Subcutaneous abdominal adipose tissue (tissue), 5 donors: ENCODE data around the gene DUSP7.

Experiments used
- H3K27ac ChIP-seq: one replicate; pipeline ENCODE4 v1.7.0; 2013; ENCODE audit warnings: low read depth, mild to moderate bottlenecking, inconsistent platforms, low read length, moderate library complexity
- H3K27me3 ChIP-seq, 5 donors: one replicate each; pipeline ENCODE4 v1.7.0; 2013; ENCODE audit warnings: low read length in 5 of 5, inconsistent platforms in 1 of 5; ENCODE audit not compliant: control insufficient read depth in 5 of 5, insufficient read depth in 4 of 5
- H3K36me3 ChIP-seq, 5 donors: one replicate each; pipeline ENCODE4 v1.7.0; 2013; ENCODE audit warnings: low read length in 5 of 5; ENCODE audit not compliant: control insufficient read depth in 5 of 5, insufficient read depth in 5 of 5
- H3K4me1 ChIP-seq, 5 donors: one replicate each; pipeline ENCODE4 v1.7.0; 2013; ENCODE audit warnings: low read length in 5 of 5, mild to moderate bottlenecking in 3 of 5, moderate library complexity in 1 of 5; ENCODE audit not compliant: control insufficient read depth in 5 of 5, insufficient read depth in 5 of 5
- H3K4me3 ChIP-seq, 5 donors: one replicate each; pipeline ENCODE4 v1.7.0; 2013; ENCODE audit warnings: low read length in 5 of 5, low read depth in 1 of 5
- H3K9ac ChIP-seq, 5 donors: one replicate each; pipeline ENCODE4 v1.7.0; 2013; ENCODE audit warnings: low read length in 5 of 5, mild to moderate bottlenecking in 4 of 5, moderate library complexity in 3 of 5
- H3K9me3 ChIP-seq, 5 donors: one replicate each; pipeline ENCODE4 v1.7.0; 2013; ENCODE audit warnings: low read length in 5 of 5; ENCODE audit not compliant: control insufficient read depth in 5 of 5
- donor health status: healthy.
- donor health status: healthy.
- donor health status: healthy.
- donor health status: healthy.
- donor health status: healthy.

Gene DUSP7

DNA sequence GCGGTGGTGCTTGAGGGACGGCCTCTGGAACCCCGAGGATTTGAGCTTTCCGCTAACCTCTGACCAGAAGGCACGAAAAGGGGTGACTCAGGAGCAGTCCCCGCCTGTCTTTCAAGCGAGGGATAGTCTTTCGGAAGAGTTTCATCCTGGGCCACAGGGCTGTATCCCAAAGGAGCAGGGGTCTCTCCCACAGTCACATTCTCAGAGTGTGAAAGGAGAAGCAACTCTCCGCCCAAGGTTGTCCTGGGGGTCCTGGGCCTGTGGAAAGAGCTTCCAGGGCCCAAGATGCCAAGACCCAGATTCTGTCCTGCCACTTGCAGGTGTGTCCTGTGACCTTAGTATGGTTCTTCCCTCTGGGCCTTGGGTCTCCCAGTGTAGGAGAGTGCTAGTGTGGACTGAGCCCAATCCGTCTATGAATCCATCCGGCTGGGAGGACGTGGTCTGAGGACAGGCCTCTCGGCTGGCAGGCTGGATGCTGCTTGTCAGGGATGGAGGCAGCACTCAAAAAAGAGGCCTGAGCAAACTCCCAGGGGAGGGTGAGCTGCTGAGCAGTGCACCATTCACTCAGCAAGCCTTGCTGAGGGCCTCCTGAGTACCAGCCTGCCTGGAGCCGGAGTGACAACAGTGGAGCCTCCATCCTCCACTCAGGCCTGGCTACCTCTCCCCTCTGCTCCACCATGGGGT, 1.6 kb upstream of the DUSP7 start:
- H3K4me1 ChIP-seq, result peaks cover 10 to 54% (median 42%) of the 10 kb centered on the region in 5 donors
- H3K36me3 ChIP-seq, result peaks cover 0 to 14% (median 8%) of the 10 kb centered on the region in 5 donors
- H3K9ac ChIP-seq, result peak overlapping the region in 3 of 5 donors; percentile 47 to 70 (median 59)
- H3K4me3 ChIP-seq, result peak overlapping the region; percentile 51 to 75 (median 70)
- no peaks in the 10 kb centered on the region for H3K27me3 ChIP-seq
- no peak overlapping the region for H3K27ac ChIP-seq
- no peaks in the 10 kb centered on the region for H3K9me3 ChIP-seq

GRCh38 chr3:52056968-52057811, 819 bp upstream of the DUSP7 start:
- Histone ChIP-seq H3K27me3 (no peaks in the 10 kb centered on the region), H3K36me3 (peaks cover 0 to 14% (median 8%) of the 10 kb centered on the region in 5 donors), H3K4me3 (peak overlapping the region; percentile 70 to 90 (median 76)), H3K27ac (peak overlapping the region; percentile 76), H3K9me3 (no peaks in the 10 kb centered on the region), H3K4me1 (peaks cover 15 to 55% (median 50%) of the 10 kb centered on the region in 5 donors), H3K9ac (peak overlapping the region in 4 of 5 donors; percentile 47 to 80 (median 70))

DNA sequence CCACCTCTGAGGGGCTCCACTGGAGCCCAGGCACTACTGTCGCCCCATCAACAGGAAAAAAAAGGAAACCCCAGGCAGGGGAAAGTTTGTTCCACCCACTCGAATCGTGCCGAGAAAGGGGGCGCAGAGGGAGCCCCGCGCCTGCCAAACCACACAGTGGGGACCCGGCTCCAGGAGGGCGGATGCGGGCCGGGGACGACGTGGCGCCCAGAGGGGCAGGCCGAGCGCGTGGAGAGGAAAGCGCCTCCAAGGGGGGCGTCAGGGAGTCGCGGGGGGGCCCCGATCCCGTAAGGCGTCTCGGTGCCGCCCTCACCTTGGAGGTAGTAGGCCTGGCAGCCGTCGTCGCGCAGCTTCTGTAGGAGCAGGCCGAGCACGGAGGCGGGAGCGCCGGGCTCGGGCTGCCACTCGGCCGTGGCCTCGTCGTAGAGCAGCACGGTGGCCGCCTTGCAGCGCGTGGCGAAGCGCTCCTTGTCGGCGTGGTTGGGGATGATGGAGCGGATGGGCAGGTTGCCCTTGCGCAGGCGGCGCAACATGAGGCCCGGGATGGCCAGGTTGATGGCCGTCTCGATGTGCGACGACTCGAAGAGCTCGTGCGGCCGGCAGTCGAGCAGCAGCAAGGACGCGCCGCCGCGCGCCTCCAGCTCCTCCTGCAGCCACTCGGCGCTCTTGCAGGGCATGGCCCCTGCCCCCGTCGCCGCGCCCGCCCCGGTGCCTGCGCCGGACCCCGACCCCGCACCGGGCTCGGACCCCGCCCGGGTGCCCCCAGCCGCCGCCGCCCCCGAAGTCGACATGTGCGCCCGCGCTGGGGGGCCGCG, 627 bp downstream of the DUSP7 start:
- H3K27ac ChIP-seq, result peak overlapping the region; percentile 46

DNA sequence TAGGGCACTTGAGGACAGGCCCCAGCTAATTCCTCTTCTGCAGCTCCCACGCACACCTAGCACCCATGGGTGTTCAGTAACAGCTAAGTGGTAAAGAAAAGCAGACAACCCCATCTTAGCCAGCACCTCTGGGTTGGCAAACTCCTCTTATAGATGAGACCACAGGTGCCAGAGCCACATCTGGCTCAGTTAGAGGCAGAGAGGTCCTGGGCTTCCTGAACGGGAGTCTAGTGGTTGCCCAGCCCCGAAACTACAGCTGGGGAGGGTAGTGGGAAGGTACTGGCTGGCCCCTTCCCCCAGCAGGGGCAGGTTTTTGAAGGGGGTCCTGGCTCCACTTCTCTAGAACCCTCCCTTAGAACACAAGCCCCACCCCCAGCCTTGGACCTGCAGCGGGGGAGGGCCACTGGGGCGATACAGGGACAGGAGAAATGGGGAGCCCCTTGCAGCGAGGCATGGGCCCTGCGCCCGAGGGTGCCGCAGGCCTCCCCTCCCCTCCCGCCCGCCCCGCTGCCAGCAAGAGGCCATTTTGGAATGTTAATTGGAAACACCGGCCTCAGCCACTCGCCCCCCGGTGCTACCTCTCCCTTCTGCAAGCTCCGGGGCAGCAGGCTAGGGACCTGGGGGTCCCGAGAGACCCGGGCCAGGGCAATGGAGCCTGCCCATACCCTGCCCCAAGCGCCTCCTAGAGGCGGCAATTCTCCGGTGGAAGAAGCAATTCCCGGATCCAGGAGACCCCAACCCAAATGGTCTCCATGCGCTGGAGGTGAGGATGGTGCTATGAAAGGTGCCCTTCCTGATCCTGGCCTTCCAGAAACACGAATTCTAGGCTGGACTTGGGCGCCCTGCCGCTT, 1.5 kb downstream of the DUSP7 start:
- H3K9me3 ChIP-seq, result no peaks in the 10 kb centered on the region
- peak overlapping the region; percentile 8 to 90 (median 82) for H3K9ac ChIP-seq
- H3K27me3 ChIP-seq, result no peaks in the 10 kb centered on the region
- peaks cover 0 to 35% (median 29%) of the 10 kb centered on the region in 5 donors for H3K36me3 ChIP-seq
- H3K4me3 ChIP-seq, result peak overlapping the region; percentile 69 to 88 (median 83)
- H3K27ac ChIP-seq, result peak overlapping the region; percentile 81
- peaks cover 16 to 75% (median 62%) of the 10 kb centered on the region in 5 donors for H3K4me1 ChIP-seq

More for the DNA sequence above, 627 bp downstream of the DUSP7 start:
- Histone ChIP-seq H3K27me3 (no peaks in the 10 kb centered on the region), H3K4me3 (peak overlapping the region; percentile 69 to 88 (median 83)), H3K9ac (peak overlapping the region in 4 of 5 donors; percentile 64 to 90 (median 83)), H3K9me3 (no peaks in the 10 kb centered on the region), H3K36me3 (peaks cover 0 to 27% (median 20%) of the 10 kb centered on the region in 5 donors), H3K4me1 (peaks cover 16 to 67% (median 59%) of the 10 kb centered on the region in 5 donors)

- Histone ChIP-seq H3K9me3 (no peaks in the 10 kb centered on the region), H3K27ac (peak overlapping the region; percentile 81), H3K4me3 (peak overlapping the region; percentile 23 to 88 (median 67)), H3K36me3 (peaks cover 0 to 48% (median 40%) of the 10 kb centered on the region in 5 donors), H3K4me1 (peaks cover 16 to 83% (median 64%) of the 10 kb centered on the region in 5 donors), H3K9ac (peak overlapping the region in 3 of 5 donors; percentile 16 to 71 (median 67)), H3K27me3 (no peaks in the 10 kb centered on the region)
These were observed 2.8 kb downstream of the DUSP7 start for GRCh38 chr3:52053307-52054304.

GRCh38 chr3:52052831-52053306, 3.5 kb downstream of the DUSP7 start:
- peak overlapping the region; percentile 23 to 88 (median 67) for H3K4me3 ChIP-seq
- no peaks in the 10 kb centered on the region for H3K9me3 ChIP-seq
- peaks cover 0 to 52% (median 41%) of the 10 kb centered on the region in 5 donors for H3K36me3 ChIP-seq
- H3K4me1 ChIP-seq, result peaks cover 16 to 82% (median 62%) of the 10 kb centered on the region in 5 donors
- peak overlapping the region; percentile 13 to 71 (median 64) for H3K9ac ChIP-seq
- no peaks in the 10 kb centered on the region for H3K27me3 ChIP-seq
- H3K27ac ChIP-seq, result peak overlapping the region; percentile 81

DNA sequence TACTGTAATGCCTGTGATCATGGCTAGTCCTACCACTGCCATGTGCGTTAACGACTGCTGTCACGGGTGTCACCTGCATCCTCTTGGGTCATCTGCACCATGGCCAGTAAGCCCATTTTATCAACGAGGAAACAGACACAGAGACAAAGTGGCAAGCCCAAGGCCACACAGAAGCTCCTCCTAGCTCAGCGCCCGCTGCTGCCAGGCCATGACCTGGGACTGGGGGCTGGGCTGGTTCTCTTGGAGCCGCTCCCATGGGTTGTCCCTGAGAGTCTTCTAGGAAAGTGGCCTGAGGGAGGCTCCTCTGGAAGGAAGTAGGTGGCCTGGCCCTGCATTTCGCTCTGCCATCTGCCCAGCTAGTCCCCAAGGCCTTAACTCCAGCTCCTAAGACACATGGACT, 4.9 kb downstream of the DUSP7 start:
- Histone ChIP-seq H3K36me3 (peaks cover 0 to 56% (median 41%) of the 10 kb centered on the region in 5 donors), H3K9me3 (no peaks in the 10 kb centered on the region), H3K4me3 (no peak overlapping the region), H3K27me3 (no peaks in the 10 kb centered on the region), H3K4me1 (peaks cover 14 to 83% (median 54%) of the 10 kb centered on the region in 5 donors), H3K27ac (peak overlapping the region; percentile 81), H3K9ac (peak overlapping the region in 2 of 5 donors; percentile 22 to 71)

DNA sequence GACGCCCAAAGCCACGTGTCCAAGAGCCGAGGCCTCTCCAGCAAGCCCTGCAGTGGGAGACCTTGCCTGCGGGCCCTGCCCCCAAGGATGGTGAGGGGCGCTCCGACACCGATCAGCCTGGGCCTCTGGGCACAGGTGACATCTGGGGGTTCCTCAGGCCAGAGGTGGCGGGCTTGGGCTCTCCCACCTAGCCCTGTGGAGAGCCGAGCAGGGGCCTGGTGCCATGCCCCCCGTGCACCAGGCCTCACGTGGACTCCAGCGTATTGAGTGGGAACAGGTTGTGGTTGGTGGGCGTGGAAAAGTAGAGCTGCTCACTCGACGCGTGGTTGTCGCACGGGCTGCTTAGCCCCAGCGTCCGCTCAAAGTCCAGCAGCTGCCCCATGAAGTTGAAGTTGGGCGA, 5.8 kb downstream of the DUSP7 start:
- Histone ChIP-seq H3K9ac (no peak overlapping the region), H3K36me3 (peaks cover 0 to 56% (median 41%) of the 10 kb centered on the region in 5 donors)

More for the DNA sequence above, 5.8 kb downstream of the DUSP7 start:
- Histone ChIP-seq H3K9me3 (no peaks in the 10 kb centered on the region), H3K27ac (no peak overlapping the region), H3K4me1 (peaks cover 14 to 88% (median 51%) of the 10 kb centered on the region in 5 donors), H3K27me3 (no peaks in the 10 kb centered on the region), H3K4me3 (no peak overlapping the region)
